Stimulated activated CD4-positive, alpha-beta T cell treated with anti-CD3 and anti-CD28 coated beads, Interleukin-4, amount 100 ng/mL, for 4 hours (primary cell): ENCODE results near the gene ZBTB34.

Experiments
- DNase-seq, 2 experiments: peaks; one replicate each; pipeline ENCODE4 v3.0.0-alpha.2; 2020

Gene ZBTB34

DNA sequence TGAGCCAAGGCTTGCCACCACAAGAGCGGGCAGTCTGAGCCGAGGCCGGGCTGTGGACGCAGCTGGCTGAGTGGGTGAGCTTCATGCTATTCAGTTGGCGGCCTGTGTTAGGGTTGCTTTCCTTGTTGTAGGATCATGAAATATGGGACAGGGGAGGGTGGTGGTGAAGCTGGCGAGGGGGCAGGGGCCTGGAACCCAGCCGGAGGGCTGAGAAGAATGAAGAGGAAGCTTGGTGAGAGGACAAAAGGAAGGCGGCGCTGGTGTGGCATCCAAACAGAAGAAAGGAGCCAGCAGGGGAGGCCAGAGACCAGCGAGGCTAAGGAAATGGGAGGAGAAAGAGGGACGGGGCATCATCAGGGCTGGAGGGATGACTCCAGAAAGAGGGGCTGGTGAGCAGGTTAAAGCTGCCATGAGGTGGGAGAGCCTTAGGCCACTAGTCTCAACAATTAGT, 72.5 kb downstream of the ZBTB34 start:
- DNase-seq = no peak

DNA sequence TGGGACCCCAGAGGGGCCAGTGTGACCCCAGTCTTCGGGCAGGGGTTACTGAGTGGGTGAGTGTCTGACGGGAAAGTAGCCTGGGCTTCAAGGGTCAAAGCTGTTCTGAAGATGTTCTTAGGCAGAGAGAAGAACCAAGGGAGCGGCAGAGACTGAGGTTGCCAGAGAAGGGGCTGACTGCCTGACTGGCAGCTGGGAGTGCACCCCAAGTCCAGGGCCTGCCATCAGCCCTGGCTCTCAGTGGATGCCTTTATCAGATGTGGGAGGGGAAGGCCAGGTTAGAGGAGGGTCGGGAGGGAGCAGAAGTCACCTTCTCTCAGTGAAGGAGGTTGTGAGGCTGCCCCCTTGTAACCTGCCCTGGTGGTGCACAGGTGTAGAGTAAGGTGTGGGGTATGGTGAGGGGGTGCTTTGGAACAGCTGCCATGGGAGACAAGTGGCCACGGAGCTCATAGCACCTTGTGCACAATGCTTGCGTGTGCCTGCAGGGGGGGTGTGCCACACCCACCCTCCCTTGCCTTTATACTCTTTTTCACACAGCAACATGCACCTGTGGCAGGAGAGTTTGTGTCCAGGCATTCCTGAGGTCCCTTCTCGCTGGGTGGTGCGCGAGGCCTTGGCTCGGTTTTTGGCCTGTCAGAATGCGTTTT, 73.0 kb downstream of the ZBTB34 start:
- DNase-seq = no peak

DNA sequence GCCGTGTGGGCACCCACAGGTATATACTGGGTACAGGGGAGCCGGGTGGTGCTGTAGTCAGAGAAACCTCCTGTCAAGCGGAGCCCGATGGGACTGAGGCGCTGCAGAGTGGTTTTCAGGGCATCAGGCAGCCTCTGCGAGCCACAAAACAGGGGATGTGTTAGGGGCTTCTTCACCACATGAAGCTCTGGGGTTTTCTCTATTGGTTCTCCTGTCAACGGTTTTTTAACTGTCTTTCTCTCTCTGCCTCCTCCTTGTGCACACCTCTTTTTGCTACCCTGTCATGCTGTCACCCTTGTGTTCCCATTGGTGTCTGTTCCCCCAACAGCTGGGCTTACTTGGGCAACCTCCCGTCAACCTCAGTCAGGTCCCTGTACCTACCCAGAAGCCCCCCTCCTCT, 74.0 kb downstream of the ZBTB34 start:
- no peak for DNase-seq
